SU-DHL-6 (cell line): ENCODE measurements around the gene ATE1.

ENCODE experiments used
- EZH2phosphoT487 ChIP-seq: fragments of 200-600 bp; sonication (generic), shearing (Covaris generic); conservative IDR thresholded peaks from 2 replicates; pipeline ENCODE4 v1.6.1; 2018; ENCODE audit warnings: mild to moderate bottlenecking, antibody characterized with exemption, low read length, moderate library complexity, mixed read lengths
- TF ChIP-seq, protein P1 (sequence below): fragments of 200-600 bp; sonication (generic); IDR thresholded peaks from one replicate; pipeline ENCODE4 v1.5.1; 2017; ENCODE audit warnings: antibody characterized with exemption, mild to moderate bottlenecking, low read length, moderate library complexity; ENCODE audit not compliant: insufficient read depth, poor library complexity, severe bottlenecking

DNA sequence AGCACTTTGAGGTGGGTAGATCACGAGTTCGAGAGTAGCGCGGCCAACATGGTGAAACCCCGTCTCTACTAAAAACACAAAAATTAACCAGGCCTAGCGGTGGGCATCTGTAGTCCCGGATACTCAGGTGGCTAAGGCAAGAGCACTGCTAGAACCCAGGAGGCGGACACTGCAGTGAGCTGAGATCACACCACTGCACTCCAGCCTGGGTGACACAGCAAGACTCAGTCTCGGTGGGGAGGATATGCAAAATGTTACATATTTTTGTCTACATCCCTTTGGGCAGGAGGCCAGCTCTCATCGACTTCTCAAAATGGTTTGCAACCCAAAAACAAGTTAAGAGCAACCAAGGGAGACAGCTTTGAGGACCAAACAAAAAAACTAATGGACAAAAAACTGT is 8.2 kb downstream of the ATE1 start:
- TF ChIP-seq, protein P1, sequence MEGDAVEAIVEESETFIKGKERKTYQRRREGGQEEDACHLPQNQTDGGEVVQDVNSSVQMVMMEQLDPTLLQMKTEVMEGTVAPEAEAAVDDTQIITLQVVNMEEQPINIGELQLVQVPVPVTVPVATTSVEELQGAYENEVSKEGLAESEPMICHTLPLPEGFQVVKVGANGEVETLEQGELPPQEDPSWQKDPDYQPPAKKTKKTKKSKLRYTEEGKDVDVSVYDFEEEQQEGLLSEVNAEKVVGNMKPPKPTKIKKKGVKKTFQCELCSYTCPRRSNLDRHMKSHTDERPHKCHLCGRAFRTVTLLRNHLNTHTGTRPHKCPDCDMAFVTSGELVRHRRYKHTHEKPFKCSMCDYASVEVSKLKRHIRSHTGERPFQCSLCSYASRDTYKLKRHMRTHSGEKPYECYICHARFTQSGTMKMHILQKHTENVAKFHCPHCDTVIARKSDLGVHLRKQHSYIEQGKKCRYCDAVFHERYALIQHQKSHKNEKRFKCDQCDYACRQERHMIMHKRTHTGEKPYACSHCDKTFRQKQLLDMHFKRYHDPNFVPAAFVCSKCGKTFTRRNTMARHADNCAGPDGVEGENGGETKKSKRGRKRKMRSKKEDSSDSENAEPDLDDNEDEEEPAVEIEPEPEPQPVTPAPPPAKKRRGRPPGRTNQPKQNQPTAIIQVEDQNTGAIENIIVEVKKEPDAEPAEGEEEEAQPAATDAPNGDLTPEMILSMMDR, result no peak
- no peak for TF ChIP-seq EZH2phosphoT487
